ENCODE results near the gene TM2D1.

DNA sequence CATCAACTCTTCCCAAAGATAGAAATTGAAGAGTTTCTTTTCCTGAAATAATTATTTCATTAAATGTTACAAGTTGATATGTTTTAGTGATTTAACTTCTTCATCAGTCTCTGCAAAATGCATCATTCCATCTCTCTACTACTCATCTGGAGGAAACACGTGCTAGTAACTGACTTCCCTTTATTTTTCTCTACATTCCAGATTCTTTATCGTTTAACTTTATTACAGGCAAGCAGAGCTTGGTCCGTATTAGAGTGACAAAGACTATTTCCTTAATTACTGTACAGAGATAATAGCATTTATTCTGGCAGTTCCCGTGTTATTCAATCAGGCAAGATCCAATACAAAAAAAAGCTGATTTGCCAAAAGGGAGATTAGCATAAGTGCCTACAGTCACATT is 88.6 kb downstream of the TM2D1 start:
- TF ChIP-seq POLR2A (IDR thresholded peaks at IDR 0.05) (no peak), POLR2AphosphoS5 (IDR thresholded peaks at IDR 0.05) (no peak)
- TF ChIP-seq, protein P1, sequence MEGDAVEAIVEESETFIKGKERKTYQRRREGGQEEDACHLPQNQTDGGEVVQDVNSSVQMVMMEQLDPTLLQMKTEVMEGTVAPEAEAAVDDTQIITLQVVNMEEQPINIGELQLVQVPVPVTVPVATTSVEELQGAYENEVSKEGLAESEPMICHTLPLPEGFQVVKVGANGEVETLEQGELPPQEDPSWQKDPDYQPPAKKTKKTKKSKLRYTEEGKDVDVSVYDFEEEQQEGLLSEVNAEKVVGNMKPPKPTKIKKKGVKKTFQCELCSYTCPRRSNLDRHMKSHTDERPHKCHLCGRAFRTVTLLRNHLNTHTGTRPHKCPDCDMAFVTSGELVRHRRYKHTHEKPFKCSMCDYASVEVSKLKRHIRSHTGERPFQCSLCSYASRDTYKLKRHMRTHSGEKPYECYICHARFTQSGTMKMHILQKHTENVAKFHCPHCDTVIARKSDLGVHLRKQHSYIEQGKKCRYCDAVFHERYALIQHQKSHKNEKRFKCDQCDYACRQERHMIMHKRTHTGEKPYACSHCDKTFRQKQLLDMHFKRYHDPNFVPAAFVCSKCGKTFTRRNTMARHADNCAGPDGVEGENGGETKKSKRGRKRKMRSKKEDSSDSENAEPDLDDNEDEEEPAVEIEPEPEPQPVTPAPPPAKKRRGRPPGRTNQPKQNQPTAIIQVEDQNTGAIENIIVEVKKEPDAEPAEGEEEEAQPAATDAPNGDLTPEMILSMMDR (IDR thresholded peaks at IDR 0.05 in 8 of 11, conservative IDR thresholded peaks at IDR 0.05 in 3 of 11) = no peak
